A673 (cell line): ENCODE data around the gene PIK3R6. TPM values are rescaled to one million over a fixed set of nuclear protein-coding genes. Genes with fewer than 3 reads are reported as not detected.
"Not testable (repeated sequence)": the region's sequence is repeated elsewhere in the genome, so short reads cannot be mapped to it uniquely, and the experiment has no call there.

Experiments used
- BruUV-seq: library from RNA; stranded (reverse); fragments of 400-500 nt; replicated peaks from 2 replicates; lab custom pipeline; 2021; lab: Mats Ljungman, UMichigan
- CTCF ChIA-PET: fragments of 300-600 bp; sonication (Branson Sonifier 250); formaldehyde crosslinking; loops from one replicate; lab custom pipeline; 2022; ENCODE audit warnings: antibody characterized with exemption; lab: Charles Lee
- POLR2A ChIA-PET: fragments of 300-600 bp; sonication (Branson Sonifier 250); formaldehyde crosslinking; loops from one replicate; lab custom pipeline; 2022; ENCODE audit warnings: antibody characterized with exemption; ENCODE audit not compliant: low non-redundant PET; lab: Charles Lee
- DNase-seq: peaks from one replicate; pipeline ENCODE4 v3.0.0-alpha.2; 2015; ENCODE audit warnings: low spot score
- H3K27ac ChIP-seq: fragments of 200-600 bp; sonication (generic); 2 replicates; pipeline ENCODE4 v1.5.1; 2016; ENCODE audit warnings: mixed run types, low read depth, mild to moderate bottlenecking, mixed read lengths, antibody characterized with exemption, low read length; ENCODE audit not compliant: poor library complexity, severe bottlenecking
- H3K27me3 ChIP-seq: fragments of 200-600 bp; sonication (generic); replicated peaks from 2 replicates; pipeline ENCODE4 v1.6.1; 2017; ENCODE audit warnings: mixed run types, low read depth, mild to moderate bottlenecking, mixed read lengths, antibody characterized with exemption, low read length; ENCODE audit not compliant: insufficient read depth, poor library complexity
- H3K36me3 ChIP-seq: fragments of 200-600 bp; sonication (generic); 2 replicates; pipeline ENCODE4 v1.6.1; 2016; ENCODE audit warnings: mixed run types, mild to moderate bottlenecking, mixed read lengths, antibody characterized with exemption, low read length; ENCODE audit not compliant: insufficient read depth, poor library complexity, severe bottlenecking
- H3K4me1 ChIP-seq: fragments of 200-600 bp; sonication (generic); 2 replicates; pipeline ENCODE4 v1.6.1; 2017; ENCODE audit warnings: mixed run types, mild to moderate bottlenecking, mixed read lengths, antibody characterized with exemption, low read length; ENCODE audit not compliant: insufficient read depth, poor library complexity, severe bottlenecking
- H3K4me3 ChIP-seq: fragments of 200-600 bp; sonication (generic); 2 replicates; pipeline ENCODE4 v1.5.1; 2016; ENCODE audit warnings: low read depth, mixed run types, mild to moderate bottlenecking, mixed read lengths, low read length; ENCODE audit not compliant: poor library complexity, severe bottlenecking
- H3K9me3 ChIP-seq: fragments of 200-600 bp; sonication (generic); 2 replicates; pipeline ENCODE4 v1.6.1; 2016; ENCODE audit warnings: mixed run types, low read depth, mild to moderate bottlenecking, mixed read lengths, antibody characterized with exemption, low read length; ENCODE audit not compliant: poor library complexity, severe bottlenecking
- CTCF ChIP-seq: fragments of 300-800, 200-600 bp; sonication (generic); conservative IDR thresholded peaks from 2 replicates; pipeline ENCODE4 v1.5.1; 2017; ENCODE audit warnings: low read depth, mild to moderate bottlenecking, antibody characterized with exemption, low read length, moderate library complexity, mixed read lengths
- EZH2 ChIP-seq: fragments of 200-600 bp; sonication (generic); IDR thresholded peaks from 2 replicates; pipeline ENCODE4 v1.6.1; 2017; ENCODE audit warnings: borderline replicate concordance, low read depth, mild to moderate bottlenecking, mixed read lengths, antibody characterized with exemption, low read length; ENCODE audit not compliant: poor library complexity, severe bottlenecking
- intact Hi-C: fragments of 100-400 bp; cut with micrococcal nuclease; formaldehyde crosslinking; loops from one replicate; pipeline ENCODE4 v1.10.0; 2022; ENCODE audit not compliant: unreplicated experiment
- total RNA-seq: library from RNA; stranded (reverse); gene quantifications from 2 replicates; pipeline ENCODE4 v1.2.3, GENCODE V29; 2021

Gene PIK3R6
- total RNA-seq, 1 experiment from 2014 or later: not detected

DNA sequence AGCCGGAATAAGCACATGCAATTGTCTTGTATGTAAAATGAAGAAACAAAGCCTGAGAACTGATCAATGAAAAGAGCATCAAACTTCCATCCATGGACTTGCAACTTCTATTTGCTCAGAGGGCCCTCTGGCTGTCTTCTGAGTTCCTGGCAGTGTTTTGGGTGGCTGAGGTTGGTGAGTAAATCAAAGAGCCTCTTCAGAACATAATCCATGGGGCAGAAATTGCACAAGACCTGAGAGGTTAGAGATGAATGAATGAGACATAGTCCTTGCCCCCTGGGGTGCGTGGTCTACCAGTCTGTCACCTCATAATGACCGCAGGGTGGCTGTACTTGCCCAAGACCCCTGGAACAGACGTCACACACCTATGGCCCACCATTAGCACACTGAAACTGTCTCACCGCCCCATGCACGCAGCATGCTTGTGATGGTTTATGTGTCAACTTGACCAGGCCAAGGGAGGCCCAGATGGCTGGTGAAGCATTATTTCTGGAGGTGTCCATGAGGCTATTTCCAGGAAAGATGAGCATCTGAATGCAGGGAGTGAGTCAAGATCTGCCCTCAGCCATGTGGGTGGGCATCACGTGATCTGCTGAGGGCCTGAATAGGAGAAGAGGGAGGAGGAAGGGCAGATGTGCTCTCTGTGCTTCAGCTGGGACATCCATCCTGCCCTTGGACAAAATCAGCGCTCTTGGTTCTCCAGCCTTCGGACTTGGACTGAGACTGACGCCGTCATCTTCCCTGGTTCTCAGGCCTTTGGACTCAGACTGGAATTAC lies 8.3 kb downstream of the PIK3R6 start:
- BruUV-seq: no TSS peak
- no peak for DNase-seq

GRCh38 chr17:8857919-8858318 lies 9.6 kb downstream of the PIK3R6 start:
- DNase-seq: peak; percentile 79
- no peaks in the 10 kb centered on the region for H3K36me3 ChIP-seq
- intact Hi-C loops: no loop called here
- ChIA-PET CTCF (interaction anchor here (0.6 to 0.7 kb wide), 2 partner anchors 10 to 25 kb away, joined by 3 to 6 read pairs; no protein-coding TSS in a partner anchor), POLR2A (interaction anchor here (0.7 kb wide), 1 partner anchor 22 kb away, joined by 7 read pairs; no protein-coding TSS in a partner anchor)
- TF ChIP-seq CTCF: no peak
- no peak for TF ChIP-seq EZH2
- H3K27me3 ChIP-seq: no peaks in the 10 kb centered on the region
- H3K9me3 ChIP-seq: no peaks in the 10 kb centered on the region
- H3K27ac ChIP-seq: peak overlapping the region; percentile 66
- H3K4me1 ChIP-seq: peaks cover 24% of the 10 kb centered on the region
- no TSS peak for BruUV-seq
- H3K4me3 ChIP-seq: no peak overlapping the region

More for the DNA sequence above, 8.3 kb downstream of the PIK3R6 start:
- H3K9me3 ChIP-seq: no peaks in the 10 kb centered on the region
- peaks cover 24% of the 10 kb centered on the region for H3K4me1 ChIP-seq
- H3K27me3 ChIP-seq: no peaks in the 10 kb centered on the region
- intact Hi-C loops: no loop called here
- H3K4me3 ChIP-seq: no peak overlapping the region
- no peaks in the 10 kb centered on the region for H3K36me3 ChIP-seq
- ChIA-PET CTCF (interaction anchor here (0.7 kb wide), 1 partner anchor 10 kb away, joined by 7 read pairs; no protein-coding TSS in a partner anchor), POLR2A (no interaction called here)
- H3K27ac ChIP-seq: peak overlapping the region; percentile 66
- no peak for TF ChIP-seq EZH2
- no peak for TF ChIP-seq CTCF

GRCh38 chr17:8856869-8857575 lies 10.5 kb downstream of the PIK3R6 start:
- CTCF ChIA-PET: no interaction called here
- BruUV-seq: no TSS peak
- H3K36me3 ChIP-seq: no peaks in the 10 kb centered on the region
- intact Hi-C loops: no loop called here
- POLR2A ChIA-PET: no interaction called here
- no peaks in the 10 kb centered on the region for H3K9me3 ChIP-seq
- H3K27me3 ChIP-seq: no peaks in the 10 kb centered on the region
- no peak overlapping the region for H3K4me3 ChIP-seq
- H3K4me1 ChIP-seq: peaks cover 24% of the 10 kb centered on the region
- TF ChIP-seq EZH2 (no peak), CTCF (no peak)
- H3K27ac ChIP-seq: no peak overlapping the region
- no peak for DNase-seq

- H3K4me3 ChIP-seq, intact Hi-C loops, DNase-seq, BruUV-seq, H3K9me3 ChIP-seq, H3K36me3 ChIP-seq, CTCF ChIA-PET, POLR2A ChIA-PET, H3K27me3 ChIP-seq, H3K27ac ChIP-seq: not testable (repeated sequence)
- H3K4me1 ChIP-seq: peaks cover 24% of the 10 kb centered on the region
Observed at GRCh38 chr17:8856205-8856603, 11.3 kb downstream of the PIK3R6 start.
